GM21717 (cell line): ENCODE results near the gene DOK4.

Source experiments
- ATAC-seq: cut with Tn5 transposase; IDR thresholded peaks from one replicate; pipeline ENCODE4 v1.9.1; 2021; ENCODE audit warnings: mild to moderate bottlenecking, moderate library complexity; ENCODE audit not compliant: unreplicated experiment

Gene DOK4

DNA sequence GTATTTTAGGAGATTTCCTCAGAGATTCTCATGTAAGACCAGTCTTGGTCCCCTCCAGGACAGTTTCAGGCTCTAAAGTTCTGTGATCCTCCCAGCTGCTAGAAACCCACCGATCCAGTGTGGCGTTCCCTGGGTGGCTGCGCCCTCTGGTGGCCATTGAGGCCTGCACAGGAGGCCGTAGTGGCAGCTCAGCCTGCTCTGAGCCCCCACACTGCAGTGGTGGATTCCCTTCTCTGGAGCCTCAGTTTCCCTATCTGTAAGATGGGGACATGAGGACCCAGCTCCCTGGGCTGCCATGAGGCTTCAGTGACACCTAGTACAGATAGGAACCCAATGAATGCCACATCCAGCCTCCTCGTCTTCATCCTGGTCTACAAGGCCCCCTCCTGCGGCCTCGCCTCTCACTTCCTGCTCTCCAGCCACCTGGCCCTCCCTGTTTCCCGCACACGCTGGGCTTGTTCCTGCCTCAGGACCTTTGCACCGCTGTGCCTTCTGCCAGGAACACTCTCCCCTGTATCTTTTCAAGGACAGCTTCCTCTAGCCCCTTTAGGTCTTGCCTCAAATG is 33.6 kb upstream of the DOK4 start:
- no peak for ATAC-seq

GRCh38 chr16:57518922-57519321 is 32.6 kb upstream of the DOK4 start:
- no peak for ATAC-seq

DNA sequence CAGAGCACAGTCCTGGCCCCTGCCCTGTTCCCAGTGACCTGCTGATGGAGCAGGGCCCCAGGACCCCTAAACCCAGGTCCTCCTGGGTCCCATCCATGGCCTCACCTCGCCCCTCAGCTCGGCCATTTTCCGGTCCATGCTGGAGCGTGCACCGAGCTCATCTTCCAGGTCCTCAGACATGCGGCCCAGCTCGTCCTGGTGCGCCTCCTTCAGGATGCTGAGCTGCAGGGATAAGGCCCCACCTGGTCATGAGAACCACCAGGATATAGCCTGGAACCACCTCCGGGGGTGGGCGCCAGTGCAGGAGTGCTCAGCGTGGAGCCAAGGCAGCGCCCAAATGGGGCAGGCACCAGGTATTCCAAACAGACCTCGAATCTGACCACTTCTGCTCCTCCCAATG is 32.2 kb upstream of the DOK4 start:
- ATAC-seq, result no peak

GRCh38 chr16:57517397-57518367 is 31.4 kb upstream of the DOK4 start:
- no peak for ATAC-seq

- ATAC-seq, result no peak
Observed at GRCh38 chr16:57516773-57517172, 30.5 kb upstream of the DOK4 start.

- ATAC-seq, result no peak
Observed at GRCh38 chr16:57516176-57516725, 30.0 kb upstream of the DOK4 start.

DNA sequence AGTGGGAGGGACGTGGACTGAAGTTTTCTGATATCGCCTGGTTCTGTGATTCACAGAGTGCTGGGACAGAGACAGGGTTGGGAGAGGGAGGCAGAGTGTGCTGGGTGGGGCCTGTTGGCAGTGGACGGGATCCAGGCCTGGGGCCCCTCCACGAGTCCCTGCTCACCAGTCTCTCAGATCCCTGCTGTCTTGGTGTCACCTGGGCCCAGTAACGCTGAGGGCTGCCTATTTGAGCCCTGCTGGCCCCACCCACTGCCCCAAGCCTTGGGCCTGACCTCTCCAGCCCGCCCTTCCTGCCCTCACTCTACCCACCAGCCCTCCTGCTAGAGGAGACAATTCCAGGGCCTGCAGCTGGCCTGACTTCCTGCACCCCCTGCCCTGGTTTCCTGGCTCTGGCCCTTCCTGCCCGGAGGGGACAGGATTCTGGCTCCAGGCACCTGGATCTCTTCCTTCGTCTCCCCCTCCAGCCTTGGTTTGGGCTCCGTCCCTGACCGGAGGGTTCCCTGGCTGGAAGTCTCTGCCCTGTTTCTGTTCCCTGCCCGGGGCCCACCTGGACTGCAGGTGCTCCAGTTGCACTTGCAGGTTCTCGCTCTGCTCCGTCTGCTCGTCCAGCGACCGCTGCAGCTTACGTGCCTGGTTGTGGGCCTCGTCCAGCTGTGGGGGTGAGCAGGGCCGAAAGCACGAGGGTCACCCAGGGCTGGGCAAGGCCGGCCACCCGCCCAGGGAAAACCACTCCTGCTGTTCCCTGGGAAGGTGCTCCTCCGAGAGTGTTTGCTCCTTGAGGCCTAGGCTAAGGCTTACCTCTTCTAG is 28.7 kb upstream of the DOK4 start:
- no peak for ATAC-seq

GRCh38 chr16:57514371-57514770 is 28.1 kb upstream of the DOK4 start:
- ATAC-seq, result no peak

- no peak for ATAC-seq
Observed at GRCh38 chr16:57513371-57514102, 27.2 kb upstream of the DOK4 start.

DNA sequence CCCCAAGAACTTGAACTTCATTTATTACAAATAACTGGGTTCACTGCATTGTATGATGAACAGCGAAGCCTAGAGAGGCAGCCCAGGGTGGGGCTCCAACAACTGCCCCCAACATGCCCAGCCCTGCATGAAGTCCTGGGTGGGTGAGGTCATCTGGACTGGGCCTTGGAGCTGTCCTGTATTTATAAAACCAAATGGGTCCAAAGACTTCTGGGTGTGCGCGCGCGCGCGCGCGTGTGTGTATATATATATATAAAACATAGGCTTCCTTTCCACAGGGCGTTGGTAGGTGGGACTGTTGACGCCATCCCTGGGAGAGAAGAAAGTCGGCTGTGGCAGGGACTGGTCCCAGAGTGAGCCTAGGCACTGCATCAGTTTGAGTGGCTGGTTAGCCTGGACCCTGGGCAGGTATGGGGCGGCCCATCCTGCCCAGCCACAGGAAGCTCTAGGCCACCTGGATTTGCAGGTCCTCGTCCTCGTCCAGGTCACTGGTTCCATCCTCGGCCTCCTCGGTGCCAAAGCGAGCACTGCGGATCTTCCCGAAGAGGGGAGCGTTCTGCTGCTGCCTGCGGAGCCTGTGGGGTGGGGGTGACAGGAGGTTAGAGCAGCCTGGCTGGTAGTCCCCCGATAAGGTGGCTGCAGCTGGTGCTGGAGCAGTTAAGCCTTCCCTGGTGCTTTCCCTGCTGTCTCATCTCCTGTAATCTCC is 26.2 kb upstream of the DOK4 start:
- no peak for ATAC-seq

GRCh38 chr16:57510016-57510871 is 24.0 kb upstream of the DOK4 start:
- no peak for ATAC-seq

DNA sequence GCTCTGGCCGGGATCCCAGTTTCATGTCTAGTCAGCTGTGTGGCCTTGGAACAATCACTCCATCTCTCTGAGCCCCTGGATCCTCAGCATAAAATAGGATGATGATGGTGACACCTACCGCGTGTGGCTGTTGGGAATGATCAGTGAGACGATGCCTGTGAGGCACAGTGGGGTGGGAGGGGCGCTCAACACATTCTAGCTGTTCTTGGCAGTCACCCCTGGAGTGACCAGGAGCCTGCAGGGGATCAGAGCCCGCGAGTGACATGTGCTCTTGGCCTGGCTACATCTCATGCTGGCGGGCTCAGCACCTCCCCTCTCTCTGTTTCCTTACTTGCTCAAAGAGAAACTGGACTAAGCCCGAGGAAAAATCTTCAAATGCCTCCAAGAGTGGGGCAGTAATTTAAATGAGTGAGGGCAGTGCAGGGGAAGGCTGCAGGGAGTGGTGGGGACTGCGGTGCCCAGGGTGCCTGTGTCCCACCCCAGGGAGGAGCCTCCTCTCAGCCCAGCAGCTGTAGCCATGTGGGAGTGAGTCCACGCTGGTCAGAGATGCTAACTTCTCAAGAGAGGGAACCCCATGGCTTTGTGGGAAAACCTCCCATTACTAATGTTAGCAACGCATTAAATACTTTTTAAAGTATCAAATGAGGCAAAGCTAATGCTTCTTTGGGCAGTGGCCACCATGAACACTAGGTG is 23.1 kb upstream of the DOK4 start:
- ATAC-seq, result no peak

DNA sequence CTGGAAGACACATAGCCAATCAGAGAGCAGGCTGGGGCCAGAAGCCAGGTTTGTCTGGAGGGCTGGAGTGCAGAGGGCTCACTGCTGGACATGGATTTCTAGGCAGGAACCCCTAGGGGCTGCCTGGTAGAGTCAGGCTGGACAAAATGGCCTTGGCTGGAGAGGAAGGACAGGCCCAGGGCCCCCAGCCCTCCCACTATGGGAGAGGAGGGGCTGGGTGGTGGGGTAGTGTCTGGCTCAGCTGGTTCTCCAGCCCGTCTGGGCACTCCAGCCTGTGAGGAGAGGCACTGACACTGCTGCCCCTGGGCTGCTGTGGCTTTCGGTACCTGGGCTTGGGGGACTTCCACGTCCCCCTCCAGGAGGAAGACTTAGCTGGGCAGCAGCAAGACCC is 21.7 kb upstream of the DOK4 start:
- ATAC-seq, result no peak

- no peak for ATAC-seq
Observed at GRCh38 chr16:57507136-57508034, 21.1 kb upstream of the DOK4 start.

DNA sequence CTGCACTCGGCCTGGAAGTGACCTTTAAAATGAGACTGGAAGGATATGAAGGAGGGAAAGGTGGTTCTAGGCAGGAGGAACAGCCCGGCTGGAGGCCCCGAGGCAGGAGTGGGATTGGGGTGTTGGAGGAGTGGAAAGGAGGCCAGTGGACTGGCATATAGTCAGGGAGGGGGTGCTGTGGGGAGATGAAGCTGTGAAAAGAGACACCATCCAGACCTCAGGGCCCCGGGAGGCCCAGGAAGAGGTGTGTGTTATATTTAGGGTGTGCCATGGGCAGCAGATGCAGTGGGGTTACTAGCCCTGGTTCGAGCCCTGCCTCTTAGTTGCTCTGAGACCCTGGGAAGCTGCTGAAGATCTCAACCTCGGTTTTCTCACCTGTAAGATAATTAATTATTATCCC is 18.9 kb upstream of the DOK4 start:
- ATAC-seq, result no peak

- no peak for ATAC-seq
Observed at GRCh38 chr16:57504491-57504890, 18.2 kb upstream of the DOK4 start.

- no peak for ATAC-seq
Observed at GRCh38 chr16:57504001-57504400, 17.7 kb upstream of the DOK4 start.
